A549 treated with DMSO at 1 μM for 4 hours (cell line): ENCODE data around the gene IFI16. TPM values are rescaled to one million over a fixed set of nuclear protein-coding genes. Genes with fewer than 3 reads are reported as not detected.

ENCODE experiments used
- total RNA-seq: library from RNA; stranded (reverse); fragments of 200-300 nt; extraction: Qiagen RNA extraction; gene quantifications from 5 replicates; pipeline ENCODE4 v1.2.3, GENCODE V29; 2022; ENCODE audit warnings: low read depth

IFI16 gene
- 3.8 to 4.7 TPM (median 4.0 TPM) in 5 replicates for total RNA-seq

DNA sequence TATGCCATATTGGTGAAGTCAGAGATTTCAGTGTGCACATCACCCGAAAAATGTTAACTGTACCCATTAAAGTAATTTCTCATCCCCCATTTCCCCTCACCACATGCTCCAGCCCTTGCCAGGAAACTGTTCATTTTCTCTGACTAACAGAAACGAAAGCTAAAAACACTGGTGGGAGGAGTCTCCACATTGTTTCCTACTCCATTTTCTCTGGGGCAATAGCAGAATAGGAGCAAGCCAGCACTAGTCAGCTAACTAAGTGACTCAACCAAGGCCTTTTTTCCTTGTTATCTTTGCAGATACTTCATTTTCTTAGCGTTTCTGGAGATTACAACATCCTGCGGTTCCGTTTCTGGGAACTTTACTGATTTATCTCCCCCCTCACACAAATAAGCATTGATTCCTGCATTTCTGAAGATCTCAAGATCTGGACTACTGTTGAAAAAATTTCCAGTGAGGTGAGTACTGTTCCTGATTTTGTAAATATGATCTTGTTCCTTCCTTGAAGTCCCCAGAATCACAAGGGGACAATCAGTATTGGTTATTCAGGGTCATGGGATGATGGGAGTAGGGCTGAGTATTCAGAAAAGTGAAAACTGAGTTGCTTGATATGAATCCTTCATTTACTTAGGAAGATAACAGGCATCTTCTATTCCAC lies at the start of gene IFI16:
Gene IFI16, plus strand, starts transcription at position 204 of the 658 bp plus-strand sequence. CDS start 4,774 bp downstream, outside the sequence.

DNA sequence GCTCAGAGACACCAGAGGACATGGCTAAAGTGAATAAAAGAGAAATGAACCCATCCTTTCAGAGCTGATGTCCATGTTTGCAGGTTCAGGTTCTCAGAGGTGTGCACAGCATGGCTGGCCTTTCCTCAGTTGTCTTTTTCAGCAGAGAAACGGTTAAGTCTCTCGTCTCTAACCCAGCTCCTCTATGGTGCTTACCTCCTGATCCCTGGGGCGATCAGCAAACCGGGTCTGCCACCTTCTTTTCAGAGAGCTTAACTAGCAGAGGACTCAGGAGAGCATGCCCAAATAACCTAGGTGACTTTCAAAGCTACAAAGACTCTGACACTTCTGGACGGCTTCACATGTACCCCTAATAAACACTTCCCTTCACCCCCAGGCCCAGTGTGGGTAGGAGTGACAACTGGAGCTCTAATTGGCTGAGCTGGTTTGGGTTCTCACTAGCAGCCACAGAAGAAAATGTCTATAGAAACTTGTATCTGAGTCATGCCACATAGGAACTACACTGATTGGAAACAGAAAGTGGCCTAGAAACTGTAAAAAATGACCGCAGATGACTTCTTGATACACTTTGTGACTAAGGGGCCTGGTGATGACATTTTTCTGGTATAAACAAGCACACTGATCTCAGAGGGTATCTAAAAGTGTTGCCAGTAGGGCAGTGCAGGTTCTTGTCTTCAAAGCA lies 66.9 kb downstream of the IFI16 start, which contains the start of gene AIM2:
Gene AIM2, minus strand, starts transcription at position 329 of the 682 bp plus-strand sequence. CDS start 3,267 bp downstream, outside the sequence.

Other genes with a start within 250 kb of the IFI16 start
- not detected in 5 replicates for gene OR6N1, start 237.7 kb upstream of the IFI16 start, total RNA-seq
- gene OR6N2, start 228.7 kb upstream of the IFI16 start, total RNA-seq = not detected in 5 replicates
- gene MNDA, start 178.6 kb upstream of the IFI16 start, total RNA-seq = not detected in 5 replicates
- gene PYHIN1, start 78.4 kb upstream of the IFI16 start, total RNA-seq = not detected in 5 replicates
- not detected in 5 replicates for gene AIM2, start 66.9 kb downstream of the IFI16 start, total RNA-seq
- 0.08 to 0.15 TPM (median 0.14 TPM) in 5 replicates for gene CADM3, start 161.7 kb downstream of the IFI16 start, total RNA-seq
- not detected in 5 replicates for gene ACKR1, start 195.0 kb downstream of the IFI16 start, total RNA-seq